DOHH2 (cell line): ENCODE results near the gene TRIM32.

Experiments used
- H3F3A ChIP-seq: fragments of 200-600 bp; sonication (generic), shearing (Covaris generic); 2 replicates; pipeline ENCODE4 v1.6.0; 2016; ENCODE audit warnings: antibody characterized with exemption, mild to moderate bottlenecking; ENCODE audit not compliant: control insufficient read depth, insufficient read depth
- H3K27ac ChIP-seq: fragments of 200-600 bp; sonication (generic); 2 replicates; pipeline ENCODE4 v1.5.1; 2014; ENCODE audit warnings: low read depth, mild to moderate bottlenecking, low read length, moderate library complexity
- H3K27me3 ChIP-seq: fragments of 200-600 bp; sonication (generic); 2 replicates; pipeline ENCODE4 v1.6.1; 2014; ENCODE audit warnings: mild to moderate bottlenecking, low read length, mixed read lengths; ENCODE audit not compliant: control insufficient read depth
- H3K36me3 ChIP-seq: fragments of 200-600 bp; sonication (generic); 2 replicates; pipeline ENCODE4 v1.6.1; 2014; ENCODE audit warnings: mild to moderate bottlenecking, low read length, moderate library complexity, mixed read lengths; ENCODE audit not compliant: control insufficient read depth
- H3K4me1 ChIP-seq: fragments of 200-600 bp; sonication (generic); 2 replicates; pipeline ENCODE4 v1.6.1; 2014; ENCODE audit warnings: mild to moderate bottlenecking, low read length, mixed read lengths; ENCODE audit not compliant: control insufficient read depth
- H3K4me2 ChIP-seq: fragments of 200-600 bp; sonication (generic); 2 replicates; pipeline ENCODE4 v1.6.0; 2014; ENCODE audit warnings: mild to moderate bottlenecking, low read length, moderate library complexity
- H3K4me3 ChIP-seq: fragments of 200-600 bp; sonication (generic); 2 replicates; pipeline ENCODE4 v1.5.1; 2014; ENCODE audit warnings: mild to moderate bottlenecking, low read length, mixed read lengths
- H3K79me2 ChIP-seq: fragments of 200-600 bp; sonication (generic); 2 replicates; pipeline ENCODE4 v1.6.1; 2014; ENCODE audit warnings: mild to moderate bottlenecking, low read length, mixed read lengths; ENCODE audit not compliant: control insufficient read depth
- H3K9me2 ChIP-seq: fragments of 200-600 bp; sonication (generic); replicated peaks from 2 replicates; pipeline ENCODE4 v1.6.1; 2014; ENCODE audit warnings: mild to moderate bottlenecking, low read length, mixed read lengths; ENCODE audit not compliant: control insufficient read depth
- H3K9me3 ChIP-seq: fragments of 200-600 bp; sonication (generic); 2 replicates; pipeline ENCODE4 v1.6.1; 2014; ENCODE audit warnings: antibody characterized with exemption, low read length, mixed read lengths; ENCODE audit not compliant: control insufficient read depth, insufficient read depth
- H4K20me1 ChIP-seq: fragments of 200-600 bp; sonication (generic); 2 replicates; pipeline ENCODE4 v1.6.0; 2014; ENCODE audit warnings: low read depth, mild to moderate bottlenecking, antibody characterized with exemption, low read length, moderate library complexity; ENCODE audit not compliant: control insufficient read depth, insufficient read depth
- CTCF ChIP-seq: fragments of 200-600 bp; sonication (generic); IDR thresholded peaks from one replicate; pipeline ENCODE4 v1.5.1; 2014; ENCODE audit warnings: antibody characterized with exemption, mild to moderate bottlenecking, low read depth, low read length; ENCODE audit not compliant: poor library complexity, severe bottlenecking
- EZH2phosphoT487 ChIP-seq: fragments of 200-600 bp; sonication (generic); IDR thresholded peaks from 2 replicates; pipeline ENCODE4 v1.6.1; 2017; ENCODE audit warnings: borderline replicate concordance, mild to moderate bottlenecking, antibody characterized with exemption, low read length, moderate library complexity, mixed read lengths

The TRIM32 gene

GRCh38 chr9:116726602-116727001 is 39.5 kb downstream of the TRIM32 start:
- no peak for TF ChIP-seq EZH2phosphoT487
- TF ChIP-seq CTCF, result no peak

GRCh38 chr9:116733010-116733641 is 46.0 kb downstream of the TRIM32 start:
- Histone ChIP-seq H3K4me1 (no peaks in the 10 kb centered on the region), H3K4me2 (no peak overlapping the region), H3K4me3 (no peak overlapping the region), H3K27ac (no peak overlapping the region), H3K79me2 (no peaks in the 10 kb centered on the region), H3K36me3 (no peaks in the 10 kb centered on the region), H3F3A (no peaks in the 10 kb centered on the region), H4K20me1 (no peaks in the 10 kb centered on the region), H3K9me2 (no peaks in the 10 kb centered on the region), H3K9me3 (no peaks in the 10 kb centered on the region), H3K27me3 (no peaks in the 10 kb centered on the region)
- no peak for TF ChIP-seq EZH2phosphoT487
- no peak for TF ChIP-seq CTCF

More at GRCh38 chr9:116726602-116727001, 39.5 kb downstream of the TRIM32 start:
- Histone ChIP-seq H3K36me3 (peaks cover 4% of the 10 kb centered on the region), H3K27ac (no peak overlapping the region), H3K4me3 (no peak overlapping the region), H3K27me3 (no peaks in the 10 kb centered on the region), H3K4me1 (no peaks in the 10 kb centered on the region), H3K9me3 (no peaks in the 10 kb centered on the region), H3K79me2 (no peaks in the 10 kb centered on the region), H4K20me1 (no peaks in the 10 kb centered on the region), H3K9me2 (no peaks in the 10 kb centered on the region), H3F3A (no peaks in the 10 kb centered on the region), H3K4me2 (no peak overlapping the region)

GRCh38 chr9:116736399-116737151 is 49.5 kb downstream of the TRIM32 start:
- no peaks in the 10 kb centered on the region for H3K9me3 ChIP-seq
- H3K4me3 ChIP-seq, result no peak overlapping the region
- no peaks in the 10 kb centered on the region for H3K79me2 ChIP-seq
- no peaks in the 10 kb centered on the region for H3K4me1 ChIP-seq
- H3K27ac ChIP-seq, result no peak overlapping the region
- no peak overlapping the region for H3K4me2 ChIP-seq
- H3K36me3 ChIP-seq, result no peaks in the 10 kb centered on the region
- H4K20me1 ChIP-seq, result no peaks in the 10 kb centered on the region
- H3F3A ChIP-seq, result no peaks in the 10 kb centered on the region
- no peaks in the 10 kb centered on the region for H3K27me3 ChIP-seq
- no peaks in the 10 kb centered on the region for H3K9me2 ChIP-seq
- no peak for TF ChIP-seq CTCF
